ENCODE measurements around the gene PLCB1.

GRCh38 chr20:8221887-8222419, 89.9 kb downstream of the PLCB1 start:
- TF ChIP-seq CTCF (conservative IDR thresholded peaks at IDR 0.05 in 1 of 2, IDR thresholded peaks at IDR 0.05 in 1 of 2; ENCODE audit: low read depth in 1 of 2, low read length in 2 of 2) (no peak), EZH2 (IDR thresholded peaks at IDR 0.05; ENCODE audit: low read length, missing control alignments) (no peak)
